GM19468 (cell line): ENCODE data around the gene PDE3B.
A peak's percentile ranks its signal among the peaks of the same experiment; 100 is the strongest.

Experiments used
- ATAC-seq: cut with Tn5 transposase; IDR thresholded peaks from one replicate; pipeline ENCODE4 v1.9.1; 2021; ENCODE audit warnings: mild to moderate bottlenecking, moderate library complexity, moderate number of reproducible peaks; ENCODE audit not compliant: unreplicated experiment; ENCODE audit errors: extremely low read depth

Gene PDE3B

DNA sequence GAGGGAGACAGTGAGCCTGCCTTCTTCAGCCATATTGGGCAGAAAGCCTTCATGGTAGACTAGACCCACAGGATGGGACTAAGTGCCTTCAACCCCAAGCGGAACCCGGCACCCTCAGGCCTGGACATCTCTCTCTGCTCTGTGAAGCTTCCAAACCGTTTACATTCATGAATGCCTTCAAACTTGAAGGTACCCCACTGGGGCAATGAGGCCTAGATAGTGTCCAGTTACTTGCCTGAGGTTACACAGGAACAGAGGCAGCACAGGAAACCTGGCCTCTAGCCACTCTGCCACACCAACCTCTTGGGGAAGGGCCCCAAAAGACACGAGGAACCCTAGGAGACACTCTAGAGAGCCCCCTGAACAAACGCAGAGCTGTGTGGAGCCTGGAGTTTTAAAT, 263.0 kb downstream of the PDE3B start:
- ATAC-seq: no peak

DNA sequence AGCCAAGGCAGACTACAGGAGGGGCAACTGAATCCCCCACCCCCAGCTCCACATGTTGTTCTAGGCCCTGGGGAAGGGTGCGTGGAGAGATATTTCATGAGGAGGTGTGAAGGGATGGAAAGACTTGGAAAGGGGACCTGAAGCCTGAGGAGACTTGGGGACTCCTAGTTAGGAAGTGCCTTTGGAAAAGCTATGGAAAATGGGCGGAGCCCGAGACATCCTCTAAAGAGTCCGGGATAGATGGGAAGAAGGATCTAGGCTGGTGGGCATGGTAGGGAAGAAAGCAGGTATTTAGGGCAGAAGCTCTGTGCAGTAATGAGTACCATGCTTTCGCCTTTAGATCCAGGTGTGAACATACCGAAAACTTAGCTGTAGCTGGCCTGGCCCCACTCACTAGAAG, 263.4 kb downstream of the PDE3B start:
- no peak for ATAC-seq

DNA sequence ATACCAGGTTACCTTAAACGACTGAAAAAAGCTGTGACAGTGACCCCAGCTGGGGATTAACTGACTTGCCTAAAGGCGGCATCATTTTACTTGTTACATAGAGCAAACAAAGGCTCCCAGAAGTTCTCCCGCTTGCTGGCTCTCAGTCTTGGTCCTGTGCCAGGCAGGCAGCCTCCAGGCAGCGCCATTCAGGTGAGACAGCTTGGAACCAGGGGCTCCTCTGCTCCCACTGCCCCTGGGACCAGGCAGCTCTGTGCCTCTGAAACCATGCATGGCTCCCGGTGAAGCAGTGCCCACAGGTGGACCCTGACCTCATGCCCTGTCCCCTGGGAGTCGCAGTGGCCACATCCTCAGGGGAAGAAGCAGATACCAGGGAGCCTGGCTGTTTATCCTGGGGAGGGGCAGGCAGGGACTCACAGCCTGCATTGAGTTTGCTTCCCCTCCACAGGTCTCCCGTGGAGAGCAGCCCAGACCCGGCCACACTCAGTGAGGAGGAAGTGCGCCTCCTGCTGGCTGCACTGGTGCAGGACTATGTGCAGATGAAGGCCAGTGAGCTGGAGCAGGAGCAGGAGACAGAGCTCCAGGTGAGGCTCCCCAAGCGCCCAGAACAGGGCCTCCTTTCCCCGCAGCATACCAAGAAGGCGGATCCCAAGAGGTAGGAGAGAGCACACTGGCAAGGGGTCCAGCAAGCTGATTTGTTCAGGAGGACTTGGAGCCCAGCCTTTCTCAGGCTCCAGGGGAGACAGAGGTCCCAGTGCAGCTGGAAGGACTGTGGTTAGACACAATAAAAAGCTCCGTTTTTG, 264.0 kb downstream of the PDE3B start:
- ATAC-seq: peak; percentile 27

DNA sequence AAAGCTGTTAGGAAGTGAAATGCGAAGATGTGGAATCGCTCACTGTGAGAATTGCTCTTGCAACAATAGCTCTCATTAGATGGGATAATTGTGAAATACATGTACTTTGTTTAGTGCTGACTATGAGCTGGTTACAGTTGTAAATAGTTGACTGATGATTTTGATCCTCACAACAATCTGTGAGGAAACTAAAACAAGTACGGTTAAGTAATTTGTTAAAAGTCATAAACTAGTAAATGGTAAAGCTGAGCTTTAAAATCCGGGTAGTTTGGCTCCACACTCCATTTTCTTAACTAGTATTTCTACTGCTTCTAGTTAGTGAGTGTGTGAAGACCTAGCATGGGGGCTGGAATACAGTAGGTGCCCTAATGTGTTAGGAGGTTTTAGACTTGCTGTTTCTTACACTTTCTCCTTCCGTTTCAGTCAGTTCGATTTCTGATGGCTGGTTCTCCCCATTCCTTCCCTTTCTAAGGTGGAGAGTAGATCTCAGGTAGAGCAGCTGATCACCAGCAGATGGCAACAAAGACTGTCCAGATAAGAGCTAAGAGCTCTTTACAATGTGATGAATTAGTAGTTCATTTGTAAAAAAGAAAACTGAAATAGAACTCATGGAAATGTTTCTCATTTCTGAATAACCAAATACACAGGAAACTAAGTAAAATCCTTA, 264.7 kb downstream of the PDE3B start:
- peak; percentile 23 for ATAC-seq

DNA sequence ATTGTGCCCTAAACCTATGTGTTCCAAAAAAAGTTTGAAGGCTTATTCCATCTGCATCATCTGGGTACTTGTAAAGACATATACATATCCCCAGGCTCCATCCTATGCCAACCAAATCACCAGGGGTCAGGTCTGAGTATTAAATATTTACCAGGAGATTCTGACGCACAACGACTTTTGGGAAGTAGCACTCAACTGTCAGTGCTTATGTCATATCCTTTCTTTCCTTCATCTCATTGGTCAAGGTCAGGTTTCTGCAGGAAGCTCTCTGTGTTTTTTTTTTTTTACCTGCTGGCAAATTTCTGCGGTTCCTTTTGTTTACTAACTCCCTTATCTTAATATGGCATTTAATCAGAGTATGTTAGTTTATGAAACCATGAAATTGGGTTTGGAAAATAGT, 270.9 kb downstream of the PDE3B start:
- ATAC-seq: no peak

DNA sequence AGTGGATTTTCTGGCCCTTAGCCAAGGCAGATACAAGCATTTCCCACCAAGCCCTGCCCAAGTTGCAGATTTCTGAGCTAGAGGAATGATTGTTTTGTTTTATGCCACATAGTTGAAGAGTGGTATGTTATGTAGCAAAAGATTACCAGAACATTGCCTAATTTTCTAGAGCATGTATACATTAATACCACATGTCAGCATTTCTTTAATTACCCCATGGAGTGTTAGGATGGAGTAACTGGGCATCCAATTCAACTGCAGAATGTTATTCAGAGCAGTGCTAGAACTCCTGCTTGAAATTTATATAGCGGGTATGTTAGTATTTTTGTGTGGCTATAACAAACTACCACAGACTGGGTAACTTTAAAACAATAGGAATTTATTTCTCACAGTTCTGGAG, 272.8 kb downstream of the PDE3B start:
- no peak for ATAC-seq
